HCEC 1CT (cell line): ENCODE results near the gene DCTN2.
"Not testable (repeated sequence)": the region's sequence is repeated elsewhere in the genome, so short reads cannot be mapped to it uniquely, and the experiment has no call there.

Experiments
- DNase-seq: peaks from one replicate; pipeline ENCODE4 v3.0.0-alpha.2; 2017

DCTN2 gene

DNA sequence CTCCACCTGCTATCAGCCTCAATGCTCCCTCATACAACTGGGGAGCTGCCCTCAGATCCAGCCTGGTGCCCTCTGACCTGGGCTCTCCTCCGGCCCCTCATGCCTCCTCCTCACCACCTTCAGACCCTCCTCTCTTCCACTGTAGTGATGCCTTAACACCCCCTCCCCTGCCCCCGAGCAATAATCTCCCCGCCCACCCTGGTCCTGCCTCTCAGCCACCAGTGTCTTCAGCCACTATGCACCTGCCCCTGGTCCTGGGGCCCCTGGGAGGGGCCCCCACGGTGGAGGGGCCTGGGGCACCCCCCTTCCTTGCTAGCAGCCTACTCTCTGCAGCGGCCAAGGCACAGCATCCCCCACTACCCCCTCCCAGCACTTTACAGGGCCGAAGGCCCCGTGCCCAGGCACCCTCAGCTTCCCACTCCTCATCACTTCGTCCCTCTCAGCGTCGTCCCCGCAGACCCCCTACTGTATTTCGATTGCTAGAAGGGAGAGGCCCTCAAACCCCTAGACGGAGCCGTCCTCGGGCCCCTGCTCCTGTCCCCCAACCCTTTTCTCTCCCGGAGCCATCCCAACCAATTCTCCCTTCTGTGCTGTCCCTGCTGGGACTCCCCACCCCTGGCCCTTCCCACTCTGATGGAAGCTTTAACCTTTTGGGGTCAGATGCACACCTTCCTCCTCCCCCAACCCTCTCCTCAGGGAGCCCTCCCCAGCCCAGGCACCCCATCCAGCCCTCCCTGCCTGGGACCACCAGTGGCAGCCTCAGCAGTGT lies 21.2 kb downstream of the DCTN2 start:
- DNase-seq, result no peak

DNA sequence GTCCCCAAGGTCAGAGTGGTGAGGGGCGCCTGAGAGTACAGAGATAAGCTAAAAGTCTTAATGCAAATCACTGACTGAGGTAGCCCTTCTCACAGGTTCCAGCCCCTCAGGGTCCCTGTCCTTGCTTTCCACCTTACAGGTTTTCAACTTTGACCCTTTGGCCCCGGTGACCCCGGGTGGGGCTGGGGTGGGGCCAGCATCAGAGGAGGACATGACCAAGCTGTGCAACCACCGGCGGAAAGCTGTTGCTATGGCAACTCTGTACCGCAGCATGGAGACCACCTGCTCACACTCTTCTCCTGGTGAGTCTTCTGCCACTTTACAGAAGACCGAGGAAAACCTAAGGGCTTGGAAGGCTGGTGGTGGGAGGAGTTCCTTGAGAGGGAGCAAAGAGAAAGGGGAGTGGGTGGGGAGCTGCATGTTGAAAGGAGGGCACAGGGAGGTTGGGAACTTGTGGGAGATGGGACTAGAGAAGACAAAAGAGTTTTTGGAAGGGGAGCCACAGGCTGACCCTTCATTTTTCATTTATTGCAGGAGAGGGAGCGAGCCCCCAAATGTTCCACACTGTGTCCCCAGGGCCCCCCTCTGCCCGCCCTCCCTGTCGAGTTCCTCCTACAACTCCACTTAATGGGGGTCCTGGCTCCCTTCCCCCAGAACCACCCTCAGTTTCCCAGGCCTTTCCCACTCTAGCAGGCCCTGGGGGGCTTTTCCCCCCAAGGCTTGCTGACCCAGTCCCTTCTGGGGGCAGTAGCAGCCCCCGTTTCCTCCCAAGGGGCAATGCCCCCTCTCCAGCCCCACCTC lies 22.0 kb downstream of the DCTN2 start:
- no peak for DNase-seq

- DNase-seq, result no peak
These were observed 23.0 kb downstream of the DCTN2 start for GRCh38 chr12:57523706-57524614.

DNA sequence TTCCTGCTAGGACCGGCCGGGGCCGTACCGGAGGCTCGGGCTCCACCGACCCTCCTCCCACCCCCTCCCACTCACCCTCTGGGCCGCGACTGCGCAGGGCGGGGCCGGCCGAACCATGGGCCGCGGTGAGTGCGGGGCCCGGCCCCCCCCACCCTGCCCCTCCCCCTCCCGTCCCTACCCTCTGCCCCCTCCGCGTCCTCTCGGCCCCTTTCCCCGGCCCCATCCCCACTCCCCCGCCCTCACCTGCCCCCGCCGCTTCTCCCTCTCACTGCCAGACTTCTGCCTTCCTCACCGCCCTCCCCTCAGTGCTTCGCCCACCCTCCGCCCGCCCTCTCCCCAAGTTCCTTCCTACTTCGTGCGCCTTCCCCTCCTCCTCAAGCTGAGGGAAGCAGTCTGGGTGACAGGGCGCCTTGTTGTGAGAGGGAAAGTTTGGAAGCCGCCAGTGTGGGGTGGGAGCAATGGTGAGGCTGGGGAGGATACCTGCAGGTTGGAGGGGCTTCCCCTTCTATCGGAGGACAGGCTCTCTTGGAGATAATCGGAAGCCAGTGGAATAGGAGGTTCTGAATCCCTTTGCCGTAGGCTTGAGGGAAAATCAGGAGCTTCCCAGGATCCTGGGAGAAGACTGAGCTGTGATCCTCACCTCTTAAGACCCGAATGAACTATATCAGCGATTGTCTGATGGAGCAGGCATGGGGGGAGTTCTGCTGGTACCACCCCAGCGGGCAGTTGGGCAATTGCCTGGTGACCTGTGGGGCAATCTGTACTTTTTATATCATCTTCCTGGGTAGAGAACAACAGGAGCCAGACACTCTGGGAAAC lies 23.9 kb downstream of the DCTN2 start:
- DNase-seq, result no peak

- peak; percentile 89 for DNase-seq
These were observed 24.7 kb downstream of the DCTN2 start, which contains the start of gene MBD6 for GRCh38 chr12:57522011-57522886. Gene MBD6 (plus strand): TSS chr12:57522824. CDS start chr12:57524304, 1,480 bp downstream.

GRCh38 chr12:57521525-57522010 lies 25.4 kb downstream of the DCTN2 start:
- DNase-seq, result no peak

- peak; percentile 99 for DNase-seq
These were observed 26.8 kb downstream of the DCTN2 start, which contains the start of gene DDIT3 for GRCh38 chr12:57520053-57520818. Gene DDIT3 (minus strand): TSS chr12:57520514. CDS start chr12:57517406, 3,108 bp downstream.

DNA sequence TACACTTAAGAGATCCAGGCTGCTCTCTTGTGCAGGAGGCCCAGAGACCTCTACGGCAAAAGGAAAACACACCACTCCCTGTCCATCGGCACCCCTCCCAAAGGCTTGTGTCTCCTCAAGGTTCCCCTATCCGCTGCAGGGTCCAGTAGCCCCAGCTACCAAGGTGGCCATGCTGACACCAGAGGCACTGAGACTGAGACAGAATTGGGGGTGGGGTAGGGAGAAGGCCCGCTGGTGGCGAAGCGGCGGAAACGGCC lies 27.3 kb downstream of the DCTN2 start:
- no peak for DNase-seq

DNA sequence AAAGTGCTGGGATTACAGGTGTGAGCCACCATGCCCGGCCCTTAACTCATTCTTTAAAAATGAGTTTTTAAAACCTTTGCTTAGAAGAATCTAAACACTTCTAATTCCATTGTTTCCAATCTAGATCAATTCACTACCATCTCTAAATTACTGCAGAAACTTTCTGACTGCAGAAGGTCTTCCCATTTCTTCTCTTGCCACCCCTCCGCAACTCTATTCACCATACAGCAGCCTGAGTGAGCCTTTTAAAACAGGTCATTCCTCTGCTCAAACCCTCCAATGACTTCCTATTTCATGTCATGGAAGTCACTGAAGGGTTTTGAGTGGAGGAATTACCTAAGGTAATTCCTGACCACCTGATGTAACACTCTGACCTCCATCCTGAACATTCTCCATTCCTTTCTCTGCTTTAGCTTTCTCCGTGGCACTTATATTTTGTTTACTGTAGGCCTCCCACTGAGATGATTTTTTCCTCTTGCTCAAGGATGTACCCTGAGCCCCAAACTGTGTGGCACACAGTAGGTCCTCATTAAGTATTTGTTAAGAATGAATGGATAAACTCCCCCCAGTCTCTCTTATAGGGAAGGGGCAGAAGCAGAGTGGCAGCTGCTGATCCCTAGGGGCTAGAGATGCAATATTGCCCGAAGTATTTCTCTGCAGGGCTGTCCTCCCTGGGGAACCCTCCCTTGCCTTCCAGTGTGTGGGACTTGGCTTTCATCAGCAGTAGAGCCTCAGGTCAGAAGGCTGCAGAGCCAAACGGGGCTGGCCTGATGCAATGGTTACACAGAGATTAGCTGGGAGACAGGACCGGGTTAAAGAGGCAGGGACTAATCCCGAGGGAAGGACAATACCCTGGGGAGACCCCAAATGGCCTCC lies 27.8 kb downstream of the DCTN2 start:
- no peak for DNase-seq

DNA sequence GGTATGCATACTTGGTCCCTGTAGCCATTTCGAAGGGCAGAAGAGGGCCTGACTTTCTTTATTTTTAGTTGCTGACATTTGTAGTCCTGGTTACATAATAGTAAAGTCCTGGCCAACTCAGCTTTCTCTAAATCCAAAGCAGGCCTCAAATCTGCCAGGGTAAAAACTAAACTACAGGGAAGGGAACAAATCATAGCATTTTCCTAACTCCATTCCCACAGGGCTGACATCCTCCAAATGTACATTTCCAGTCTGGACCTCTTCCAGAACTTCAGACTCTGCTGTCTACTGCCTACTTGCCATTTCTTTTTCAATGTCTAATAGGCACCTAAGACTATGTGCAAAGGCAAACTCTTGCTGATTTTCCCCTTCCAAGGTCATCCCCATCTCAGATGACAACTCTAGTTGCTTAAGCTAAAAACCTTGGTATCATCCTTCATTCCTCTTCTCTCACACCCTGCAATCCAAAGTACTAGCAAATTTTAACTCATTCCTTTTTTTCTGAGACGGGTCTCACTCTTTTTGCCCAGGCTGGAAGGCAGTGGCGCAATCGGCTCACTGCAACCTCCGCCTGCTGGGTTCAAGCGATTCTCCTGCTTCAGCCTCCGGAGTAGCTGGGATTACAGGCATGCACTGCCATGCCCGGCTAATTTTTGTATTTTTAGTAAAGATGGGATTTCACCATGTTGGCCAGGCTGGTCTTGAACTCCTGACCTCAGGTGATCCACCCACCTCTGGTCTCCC lies 28.6 kb downstream of the DCTN2 start:
- no peak for DNase-seq

DNA sequence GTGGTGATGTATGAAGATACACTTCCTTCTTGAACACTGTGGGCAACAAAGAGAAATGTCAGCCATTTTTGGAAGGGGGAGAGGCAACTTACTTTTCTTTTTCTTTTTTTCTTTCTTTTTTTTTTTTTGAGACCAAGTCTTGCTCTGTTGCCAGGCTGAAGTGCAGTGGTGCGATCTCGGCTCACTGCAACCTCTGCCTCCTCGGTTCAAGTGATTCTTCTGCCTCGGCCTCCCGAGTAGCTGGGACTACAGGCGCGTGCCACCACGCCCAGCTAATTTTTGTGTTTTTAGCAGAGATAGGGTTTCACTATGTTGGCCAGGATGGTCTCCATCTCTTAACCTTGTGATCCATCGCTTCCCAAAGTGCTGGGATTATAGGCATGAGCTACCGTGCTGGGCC lies 29.3 kb downstream of the DCTN2 start:
- not testable (repeated sequence) for DNase-seq

- DNase-seq, result peak; percentile 47
These were observed 29.8 kb downstream of the DCTN2 start for GRCh38 chr12:57517187-57517586.

- DNase-seq, result no peak
These were observed 30.3 kb downstream of the DCTN2 start for GRCh38 chr12:57516617-57517153.

DNA sequence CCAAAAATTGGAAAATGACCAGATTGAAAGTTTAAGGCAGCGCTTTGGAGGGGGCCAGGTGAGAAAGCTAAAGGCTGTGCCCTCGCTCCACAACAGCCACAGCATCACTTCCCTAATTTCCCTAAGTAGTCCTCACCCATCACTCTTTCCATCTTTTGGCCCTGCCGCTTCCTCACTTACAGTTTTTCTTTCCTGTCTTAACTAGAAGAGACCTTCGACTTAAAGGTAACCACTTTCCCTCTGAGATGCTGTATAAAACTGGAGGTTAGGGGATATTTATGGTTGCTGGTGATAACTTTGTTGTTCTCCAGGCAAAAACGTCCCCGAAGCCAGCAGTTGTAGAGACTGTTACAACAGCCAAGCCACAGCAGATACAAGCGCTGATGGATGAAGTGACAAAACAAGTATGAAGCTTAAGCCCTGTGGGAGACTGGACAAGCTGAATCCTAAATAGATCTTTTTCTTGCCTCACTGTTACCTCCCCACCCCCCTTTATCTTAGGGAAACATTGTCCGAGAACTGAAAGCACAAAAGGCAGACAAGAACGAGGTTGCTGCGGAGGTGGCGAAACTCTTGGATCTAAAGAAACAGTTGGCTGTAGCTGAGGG lies 31.0 kb downstream of the DCTN2 start:
- no peak for DNase-seq

GRCh38 chr12:57515408-57515933 lies 31.5 kb downstream of the DCTN2 start:
- no peak for DNase-seq

- DNase-seq, result no peak
These were observed 32.1 kb downstream of the DCTN2 start for GRCh38 chr12:57514720-57515407.

DNA sequence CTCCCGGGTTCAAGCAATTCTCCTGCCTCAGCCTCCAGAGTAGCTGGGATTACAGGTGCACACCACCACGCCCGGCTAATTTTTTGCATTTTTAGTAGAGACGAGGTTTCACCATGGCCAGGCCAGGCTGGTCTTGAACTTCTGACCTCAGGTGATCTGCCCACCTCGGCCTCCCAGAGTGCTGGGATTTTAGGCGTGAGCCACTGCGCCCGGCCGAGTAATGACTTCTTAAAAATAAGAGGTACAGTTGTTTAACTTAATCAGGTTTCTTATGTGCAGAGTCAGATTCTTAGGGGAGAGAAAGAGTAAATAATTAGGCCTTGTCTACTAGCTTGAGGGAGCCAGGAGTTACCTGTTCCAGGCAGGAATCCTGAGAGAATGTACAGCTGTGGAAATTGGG lies 32.7 kb downstream of the DCTN2 start:
- not testable (repeated sequence) for DNase-seq
